AG09319 (cell line): ENCODE results near the gene LTO1.

Experiments
- DNase-seq: peaks from one replicate; pipeline ENCODE4 v3.0.0-alpha.2; 2010; ENCODE audit warnings: low read depth; ENCODE audit errors: extremely low read depth
- TF ChIP-seq, protein P1 (sequence below): IDR thresholded peaks from 2 replicates; pipeline ENCODE4 v1.5.1; 2011; ENCODE audit warnings: low read depth, mild to moderate bottlenecking, inconsistent platforms, low read length, moderate library complexity

The LTO1 gene

DNA sequence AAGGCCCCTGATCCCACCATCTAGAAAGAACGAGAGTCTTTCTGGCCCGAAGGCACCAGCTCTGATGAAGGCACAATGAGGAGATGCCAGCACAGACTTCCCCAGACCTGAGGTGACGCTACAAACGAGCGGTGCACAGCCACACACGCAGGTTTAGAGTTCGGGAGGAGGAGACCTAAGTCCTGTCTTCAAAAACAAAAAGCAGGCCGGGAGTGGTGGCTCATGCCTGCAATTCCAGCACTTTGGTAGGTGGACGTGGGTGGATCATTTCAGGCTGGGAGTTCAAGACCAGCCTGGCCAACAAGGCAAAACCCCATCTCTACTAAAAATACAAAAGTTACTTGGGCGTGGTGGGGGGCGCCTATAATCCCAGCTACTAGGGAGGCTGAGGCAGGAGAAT lies 9.5 kb downstream of the LTO1 start:
- TF ChIP-seq, protein P1, sequence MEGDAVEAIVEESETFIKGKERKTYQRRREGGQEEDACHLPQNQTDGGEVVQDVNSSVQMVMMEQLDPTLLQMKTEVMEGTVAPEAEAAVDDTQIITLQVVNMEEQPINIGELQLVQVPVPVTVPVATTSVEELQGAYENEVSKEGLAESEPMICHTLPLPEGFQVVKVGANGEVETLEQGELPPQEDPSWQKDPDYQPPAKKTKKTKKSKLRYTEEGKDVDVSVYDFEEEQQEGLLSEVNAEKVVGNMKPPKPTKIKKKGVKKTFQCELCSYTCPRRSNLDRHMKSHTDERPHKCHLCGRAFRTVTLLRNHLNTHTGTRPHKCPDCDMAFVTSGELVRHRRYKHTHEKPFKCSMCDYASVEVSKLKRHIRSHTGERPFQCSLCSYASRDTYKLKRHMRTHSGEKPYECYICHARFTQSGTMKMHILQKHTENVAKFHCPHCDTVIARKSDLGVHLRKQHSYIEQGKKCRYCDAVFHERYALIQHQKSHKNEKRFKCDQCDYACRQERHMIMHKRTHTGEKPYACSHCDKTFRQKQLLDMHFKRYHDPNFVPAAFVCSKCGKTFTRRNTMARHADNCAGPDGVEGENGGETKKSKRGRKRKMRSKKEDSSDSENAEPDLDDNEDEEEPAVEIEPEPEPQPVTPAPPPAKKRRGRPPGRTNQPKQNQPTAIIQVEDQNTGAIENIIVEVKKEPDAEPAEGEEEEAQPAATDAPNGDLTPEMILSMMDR = no peak
- DNase-seq = no peak

- DNase-seq = no peak
- TF ChIP-seq, protein P1 = no peak
Measured at GRCh38 chr11:69664901-69665300, 10.3 kb downstream of the LTO1 start.

DNA sequence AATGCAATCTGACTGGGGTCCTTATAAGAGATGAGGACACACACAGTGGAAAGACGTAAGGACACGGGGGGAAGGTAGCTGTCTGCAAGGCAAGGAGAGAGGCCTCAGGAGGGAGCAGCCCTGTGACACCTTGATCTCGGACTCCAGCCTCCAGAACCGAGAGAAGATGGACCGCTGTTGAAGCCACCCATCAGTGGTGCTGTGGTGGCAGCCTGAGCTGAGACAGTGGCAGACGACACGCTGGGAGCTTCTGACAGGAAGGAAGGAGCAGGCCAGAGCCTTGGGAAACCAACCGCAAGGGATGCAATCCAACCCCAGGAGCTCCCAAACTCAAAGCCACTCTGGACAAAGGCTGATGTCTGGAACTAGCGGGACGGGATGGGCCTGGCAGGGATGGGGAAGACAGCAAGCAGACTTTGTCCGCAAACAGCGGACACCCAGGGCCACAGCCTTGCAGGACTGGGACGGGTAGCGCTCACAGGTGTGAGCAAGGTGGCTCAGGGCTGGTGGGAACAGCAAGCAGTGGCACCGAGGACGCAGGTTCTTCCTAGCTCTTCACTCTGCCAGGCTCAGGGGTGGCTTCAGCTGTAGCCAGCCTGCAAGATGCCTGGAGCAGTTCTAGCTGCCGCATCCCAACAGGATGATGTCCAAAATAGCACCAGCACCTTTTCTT lies 10.9 kb downstream of the LTO1 start:
- TF ChIP-seq, protein P1 = no peak
- no peak for DNase-seq

DNA sequence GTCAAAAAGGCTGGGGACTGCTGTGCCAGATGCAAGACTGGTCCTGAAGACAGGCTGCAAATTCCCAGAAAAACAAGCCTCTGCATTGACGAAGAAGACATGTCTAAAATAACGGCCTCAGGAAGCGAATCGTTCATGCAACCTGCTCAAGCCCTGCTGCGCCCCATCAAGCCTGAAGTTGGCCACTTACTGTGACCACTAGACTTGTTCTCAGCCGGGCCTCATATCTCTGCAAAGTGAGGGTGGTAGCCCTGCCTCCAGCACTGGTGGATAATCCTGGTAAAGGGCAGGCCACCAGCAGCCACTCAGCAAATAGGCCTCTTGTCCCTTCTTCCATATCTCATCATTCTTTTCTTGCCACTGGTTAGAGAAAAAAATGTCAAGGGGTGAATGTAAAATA lies 11.8 kb downstream of the LTO1 start:
- no peak for DNase-seq
- TF ChIP-seq, protein P1 = no peak

- DNase-seq = no peak
- TF ChIP-seq, protein P1 = no peak
Measured at GRCh38 chr11:69662806-69663205, 12.3 kb downstream of the LTO1 start.

- no peak for DNase-seq
- TF ChIP-seq, protein P1 = no peak; the same call in 1 of the 2 replicates
Measured at GRCh38 chr11:69662021-69662698, 13.0 kb downstream of the LTO1 start.

DNA sequence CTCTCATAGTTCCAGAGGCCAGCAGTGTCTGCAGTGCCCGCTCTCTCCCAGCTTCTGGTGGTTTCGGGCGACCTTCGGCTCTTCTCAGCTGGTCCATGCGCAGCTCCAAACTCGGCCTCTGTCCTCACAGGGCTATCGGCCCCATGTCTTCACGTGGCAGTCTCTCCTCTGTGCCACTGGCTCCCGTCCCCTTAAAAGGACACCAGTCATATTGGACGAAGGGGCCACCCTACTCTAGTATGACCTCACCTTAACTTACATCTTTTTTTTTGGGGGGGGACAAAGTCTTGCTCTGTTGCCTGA lies 13.8 kb downstream of the LTO1 start:
- DNase-seq = no peak
- TF ChIP-seq, protein P1 = no peak
